ENCODE measurements around the gene STAT3.

STAT3 gene

DNA sequence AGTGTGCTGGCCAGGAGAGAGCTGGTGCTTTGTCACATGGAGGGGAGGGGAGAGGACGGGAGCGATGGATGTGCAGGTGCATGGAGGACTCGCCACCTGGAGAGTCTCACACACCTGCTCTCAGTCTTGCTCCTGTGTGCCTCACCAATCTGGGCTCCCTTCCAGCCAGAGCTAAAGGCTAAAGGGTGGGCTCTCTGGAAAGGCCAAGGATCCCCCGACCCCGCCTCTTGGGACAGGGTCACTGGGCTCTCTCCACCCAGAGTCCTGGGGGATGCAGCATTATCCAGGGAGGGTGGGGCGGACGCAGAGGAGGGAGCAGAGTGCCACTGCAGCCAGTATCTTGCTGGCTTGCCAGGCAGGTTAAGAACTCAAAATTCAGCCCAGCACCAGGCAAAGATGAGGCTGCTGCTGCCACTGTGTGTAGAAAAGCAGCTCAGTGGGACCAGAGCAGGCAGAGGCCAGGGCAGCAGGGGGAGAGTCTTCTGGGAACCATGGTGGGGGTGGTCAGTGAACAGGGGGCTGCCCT lies 106.6 kb downstream of the STAT3 start:
- H3K4me3 ChIP-seq (ENCODE audit: low read depth, low read length), result no peak overlapping the region
- no peak for DNase-seq (ENCODE audit: low read depth)
- in situ Hi-C loops (cut with HindIII; ENCODE audit: low sequenced_read_pairs), result no loop called here
- TF ChIP-seq, protein P1, sequence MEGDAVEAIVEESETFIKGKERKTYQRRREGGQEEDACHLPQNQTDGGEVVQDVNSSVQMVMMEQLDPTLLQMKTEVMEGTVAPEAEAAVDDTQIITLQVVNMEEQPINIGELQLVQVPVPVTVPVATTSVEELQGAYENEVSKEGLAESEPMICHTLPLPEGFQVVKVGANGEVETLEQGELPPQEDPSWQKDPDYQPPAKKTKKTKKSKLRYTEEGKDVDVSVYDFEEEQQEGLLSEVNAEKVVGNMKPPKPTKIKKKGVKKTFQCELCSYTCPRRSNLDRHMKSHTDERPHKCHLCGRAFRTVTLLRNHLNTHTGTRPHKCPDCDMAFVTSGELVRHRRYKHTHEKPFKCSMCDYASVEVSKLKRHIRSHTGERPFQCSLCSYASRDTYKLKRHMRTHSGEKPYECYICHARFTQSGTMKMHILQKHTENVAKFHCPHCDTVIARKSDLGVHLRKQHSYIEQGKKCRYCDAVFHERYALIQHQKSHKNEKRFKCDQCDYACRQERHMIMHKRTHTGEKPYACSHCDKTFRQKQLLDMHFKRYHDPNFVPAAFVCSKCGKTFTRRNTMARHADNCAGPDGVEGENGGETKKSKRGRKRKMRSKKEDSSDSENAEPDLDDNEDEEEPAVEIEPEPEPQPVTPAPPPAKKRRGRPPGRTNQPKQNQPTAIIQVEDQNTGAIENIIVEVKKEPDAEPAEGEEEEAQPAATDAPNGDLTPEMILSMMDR (IDR thresholded peaks at IDR 0.05; ENCODE audit: low read depth, low read length, missing control alignments), result no peak

DNA sequence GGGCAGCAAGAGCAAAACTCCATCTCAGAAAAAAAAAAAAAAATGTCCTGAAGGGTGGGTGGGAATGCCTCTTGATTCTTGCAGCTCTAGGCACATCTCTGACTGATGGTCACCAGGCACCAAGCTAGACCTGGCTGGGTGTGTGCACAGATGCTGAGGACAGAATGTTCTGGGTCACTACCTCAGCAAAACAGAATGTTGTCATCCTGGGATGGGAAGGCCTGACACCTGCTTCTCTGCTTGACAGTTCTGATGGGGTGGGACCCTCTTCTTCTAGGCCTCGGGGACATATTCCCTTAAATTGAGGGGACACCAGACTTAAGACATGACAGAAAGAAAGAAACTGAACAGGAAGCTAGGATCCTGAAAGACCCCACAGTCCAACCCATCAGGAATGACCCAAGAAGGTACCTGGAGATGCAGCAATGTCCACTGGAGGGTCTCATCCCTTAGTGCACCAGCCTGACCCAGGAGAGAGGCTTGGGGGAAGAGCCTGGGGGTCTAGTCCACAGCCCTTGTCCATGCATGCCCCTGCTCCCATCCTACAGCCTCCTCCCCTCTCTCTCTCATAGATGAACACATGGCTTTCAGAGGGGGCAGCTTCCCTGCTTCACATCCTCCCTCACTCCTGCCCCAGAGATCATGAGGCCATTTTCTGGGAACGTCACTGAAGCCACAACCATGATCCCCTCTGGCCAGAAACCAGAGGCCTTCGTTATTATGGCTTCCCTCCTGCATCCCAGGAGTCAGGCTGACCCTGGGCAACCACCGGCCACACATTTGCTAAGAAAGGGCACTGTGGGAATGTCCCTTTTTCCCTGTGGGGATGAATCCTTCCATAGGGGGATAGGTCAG lies 108.2 kb downstream of the STAT3 start:
- no peak overlapping the region for H3K4me3 ChIP-seq (ENCODE audit: low read depth, low read length)
- TF ChIP-seq, protein P1 (IDR thresholded peaks at IDR 0.05; ENCODE audit: low read depth, low read length, missing control alignments), result no peak
- DNase-seq (ENCODE audit: low read depth), result no peak
- in situ Hi-C loops (cut with HindIII; ENCODE audit: low sequenced_read_pairs), result no loop called here

- H3K4me3 ChIP-seq (ENCODE audit: low read depth, low read length), result no peak overlapping the region
- in situ Hi-C loops (cut with HindIII; ENCODE audit: low sequenced_read_pairs), result no loop called here
- no peak for DNase-seq (ENCODE audit: low read depth)
- TF ChIP-seq, protein P1 (IDR thresholded peaks at IDR 0.05; ENCODE audit: low read depth, low read length, missing control alignments), result no peak
Measured at GRCh38 chr17:42277342-42277712, 110.9 kb downstream of the STAT3 start.

- in situ Hi-C loops (cut with HindIII; ENCODE audit: low sequenced_read_pairs), result no loop called here
- TF ChIP-seq, protein P1 (IDR thresholded peaks at IDR 0.05; ENCODE audit: low read depth, low read length, missing control alignments), result no peak
- peak overlapping the region; percentile 66 for H3K4me3 ChIP-seq (ENCODE audit: low read depth, low read length)
- DNase-seq (ENCODE audit: low read depth), result peak; percentile 74
Measured at GRCh38 chr17:42276609-42277341, 111.5 kb downstream of the STAT3 start.

- DNase-seq (ENCODE audit: low read depth), result no peak
- H3K4me3 ChIP-seq (ENCODE audit: low read depth, low read length), result peak within 1 kb of the TSS; percentile 66
- TF ChIP-seq, protein P1 (IDR thresholded peaks at IDR 0.05; ENCODE audit: low read depth, low read length, missing control alignments), result no peak
Measured at GRCh38 chr17:42276359-42276608, 112.0 kb downstream of the STAT3 start, which contains the start of gene STAT5B. Gene STAT5B, minus strand, starts transcription at chr17:42276391. Its CDS starts 44,264 bp downstream, at chr17:42232127.

GRCh38 chr17:42275527-42276358 lies 112.5 kb downstream of the STAT3 start:
- in situ Hi-C loops (cut with HindIII; ENCODE audit: low sequenced_read_pairs), result no loop called here
- DNase-seq (ENCODE audit: low read depth), result no peak

More at GRCh38 chr17:42276359-42276608, 112.0 kb downstream of the STAT3 start, which contains the start of gene STAT5B:
- in situ Hi-C loops (cut with HindIII; ENCODE audit: low sequenced_read_pairs), result no loop called here

More at GRCh38 chr17:42275527-42276358, 112.5 kb downstream of the STAT3 start:
- TF ChIP-seq, protein P1 (IDR thresholded peaks at IDR 0.05; ENCODE audit: low read depth, low read length, missing control alignments), result no peak
- H3K4me3 ChIP-seq (ENCODE audit: low read depth, low read length), result peak overlapping the region; percentile 66

All from astrocyte of the cerebellum (primary cell).